Fibroblast of mammary gland (primary cell): ENCODE measurements around the gene PLEKHA5.
A peak's percentile ranks its signal among the peaks of the same experiment; 100 is the strongest.

Experiments used
- DNase-seq: peaks from one replicate; pipeline ENCODE4 v3.0.0-alpha.2; 2010; ENCODE audit warnings: low read depth
- H3K4me3 ChIP-seq: 2 replicates; pipeline ENCODE4 v1.5.1; 2011; ENCODE audit warnings: low read depth, mild to moderate bottlenecking, low read length, moderate library complexity; ENCODE audit not compliant: control insufficient read depth
- TF ChIP-seq, protein P1 (sequence below): conservative IDR thresholded peaks from 2 replicates; pipeline ENCODE4 v1.5.1; 2011; ENCODE audit warnings: low read depth, low read length, inconsistent platforms; ENCODE audit not compliant: control insufficient read depth, insufficient read depth

PLEKHA5 gene

GRCh38 chr12:19115285-19115684, 14.2 kb upstream of the PLEKHA5 start:
- H3K4me3 ChIP-seq = no peak overlapping the region
- TF ChIP-seq, protein P1, sequence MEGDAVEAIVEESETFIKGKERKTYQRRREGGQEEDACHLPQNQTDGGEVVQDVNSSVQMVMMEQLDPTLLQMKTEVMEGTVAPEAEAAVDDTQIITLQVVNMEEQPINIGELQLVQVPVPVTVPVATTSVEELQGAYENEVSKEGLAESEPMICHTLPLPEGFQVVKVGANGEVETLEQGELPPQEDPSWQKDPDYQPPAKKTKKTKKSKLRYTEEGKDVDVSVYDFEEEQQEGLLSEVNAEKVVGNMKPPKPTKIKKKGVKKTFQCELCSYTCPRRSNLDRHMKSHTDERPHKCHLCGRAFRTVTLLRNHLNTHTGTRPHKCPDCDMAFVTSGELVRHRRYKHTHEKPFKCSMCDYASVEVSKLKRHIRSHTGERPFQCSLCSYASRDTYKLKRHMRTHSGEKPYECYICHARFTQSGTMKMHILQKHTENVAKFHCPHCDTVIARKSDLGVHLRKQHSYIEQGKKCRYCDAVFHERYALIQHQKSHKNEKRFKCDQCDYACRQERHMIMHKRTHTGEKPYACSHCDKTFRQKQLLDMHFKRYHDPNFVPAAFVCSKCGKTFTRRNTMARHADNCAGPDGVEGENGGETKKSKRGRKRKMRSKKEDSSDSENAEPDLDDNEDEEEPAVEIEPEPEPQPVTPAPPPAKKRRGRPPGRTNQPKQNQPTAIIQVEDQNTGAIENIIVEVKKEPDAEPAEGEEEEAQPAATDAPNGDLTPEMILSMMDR = no peak
- DNase-seq = no peak

DNA sequence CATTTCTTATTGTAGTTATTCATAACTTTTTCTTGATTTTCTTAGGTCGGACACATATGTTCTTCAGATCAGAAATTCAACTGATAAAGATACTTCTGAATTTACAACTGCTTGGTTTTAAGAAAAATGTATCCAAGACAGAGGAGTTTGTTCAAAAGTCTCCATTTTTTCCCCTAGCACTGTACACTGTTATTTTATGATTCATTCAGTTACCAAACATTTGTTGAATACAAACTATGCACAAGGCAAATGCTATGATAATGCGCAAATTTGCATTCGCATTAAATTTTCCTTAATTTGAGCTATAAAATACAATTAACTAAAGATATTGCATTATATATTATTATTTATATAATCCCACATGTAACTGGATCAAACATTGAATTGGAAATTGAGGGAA, 10.1 kb upstream of the PLEKHA5 start:
- no peak for DNase-seq
- TF ChIP-seq, protein P1 = no peak
- no peak overlapping the region for H3K4me3 ChIP-seq

DNA sequence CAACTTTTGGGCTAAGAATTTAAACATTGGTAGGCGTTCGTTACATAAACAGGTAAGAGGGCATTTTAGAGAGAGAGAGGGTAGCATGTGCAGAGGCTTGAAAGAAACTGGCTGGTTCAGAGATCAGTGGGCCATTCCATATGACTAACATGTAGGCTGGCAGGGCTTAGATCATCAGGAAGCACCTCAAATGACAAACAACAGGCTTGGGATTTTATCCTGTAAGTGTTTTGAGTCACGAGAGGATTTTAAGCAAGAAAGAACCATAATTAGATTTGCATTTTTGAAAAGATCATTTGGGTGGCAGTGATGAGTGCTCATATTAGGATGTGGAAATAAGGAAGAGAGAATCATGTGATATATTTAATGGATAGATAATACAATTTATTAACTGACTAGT, 8.7 kb upstream of the PLEKHA5 start:
- H3K4me3 ChIP-seq = no peak overlapping the region
- peak; percentile 38 for DNase-seq
- TF ChIP-seq, protein P1 = no peak

GRCh38 chr12:19121449-19122018, 8.0 kb upstream of the PLEKHA5 start:
- DNase-seq = peak; percentile 12
- no peak overlapping the region for H3K4me3 ChIP-seq
- TF ChIP-seq, protein P1 = no peak

GRCh38 chr12:19125325-19125724, 4.2 kb upstream of the PLEKHA5 start:
- TF ChIP-seq, protein P1 = no peak
- H3K4me3 ChIP-seq = no peak overlapping the region
- peak; percentile 65 for DNase-seq

- no peak overlapping the region for H3K4me3 ChIP-seq
- no peak for DNase-seq
- TF ChIP-seq, protein P1 = no peak
Measured at GRCh38 chr12:19127270-19127669, 2.3 kb upstream of the PLEKHA5 start.

GRCh38 chr12:19128485-19128884, 1.0 kb upstream of the PLEKHA5 start:
- H3K4me3 ChIP-seq = no peak overlapping the region
- DNase-seq = no peak
- TF ChIP-seq, protein P1 = no peak
